ENCODE measurements around the gene KDELR1.

Gene KDELR1

GRCh38 chr19:48373567-48373966 is 17.8 kb downstream of the KDELR1 start:
- no peak for TF ChIP-seq TAF1 (IDR thresholded peaks at IDR 0.05; ENCODE audit: borderline replicate concordance, insufficient read depth, low read length)
- no peak for TF ChIP-seq FOXP2 (optimal IDR thresholded peaks at IDR 0.05; ENCODE audit: borderline replicate concordance, extremely low read depth, extremely low read length, insufficient read depth)
- TF ChIP-seq REST (IDR thresholded peaks at IDR 0.05; ENCODE audit: insufficient read depth in 1 of 2, low read depth in 2 of 2, low read length in 2 of 2) = no peak
- TF ChIP-seq SIN3A (IDR thresholded peaks at IDR 0.05; ENCODE audit: borderline replicate concordance, insufficient read depth, low read length) = no peak
- no peak for TF ChIP-seq POLR2AphosphoS5 (IDR thresholded peaks at IDR 0.05; ENCODE audit: low read depth, low read length)

GRCh38 chr19:48372904-48373303 is 18.4 kb downstream of the KDELR1 start:
- TF ChIP-seq REST (IDR thresholded peaks at IDR 0.05; ENCODE audit: insufficient read depth in 1 of 2, low read depth in 2 of 2, low read length in 2 of 2) (no peak), FOXP2 (optimal IDR thresholded peaks at IDR 0.05; ENCODE audit: borderline replicate concordance, extremely low read depth, extremely low read length, insufficient read depth) (no peak), SIN3A (IDR thresholded peaks at IDR 0.05; ENCODE audit: borderline replicate concordance, insufficient read depth, low read length) (no peak), TAF1 (IDR thresholded peaks at IDR 0.05; ENCODE audit: borderline replicate concordance, insufficient read depth, low read length) (no peak), POLR2AphosphoS5 (IDR thresholded peaks at IDR 0.05; ENCODE audit: low read depth, low read length) (no peak)

GRCh38 chr19:48371367-48371766 is 20.0 kb downstream of the KDELR1 start:
- TF ChIP-seq FOXP2 (optimal IDR thresholded peaks at IDR 0.05; ENCODE audit: borderline replicate concordance, extremely low read depth, extremely low read length, insufficient read depth) (no peak), SIN3A (IDR thresholded peaks at IDR 0.05; ENCODE audit: borderline replicate concordance, insufficient read depth, low read length) (no peak), TAF1 (IDR thresholded peaks at IDR 0.05; ENCODE audit: borderline replicate concordance, insufficient read depth, low read length) (no peak), REST (IDR thresholded peaks at IDR 0.05; ENCODE audit: insufficient read depth in 1 of 2, low read depth in 2 of 2, low read length in 2 of 2) (no peak), POLR2AphosphoS5 (IDR thresholded peaks at IDR 0.05; ENCODE audit: low read depth, low read length) (no peak)

- TF ChIP-seq SIN3A (IDR thresholded peaks at IDR 0.05; ENCODE audit: borderline replicate concordance, insufficient read depth, low read length) = no peak
- no peak for TF ChIP-seq FOXP2 (optimal IDR thresholded peaks at IDR 0.05; ENCODE audit: borderline replicate concordance, extremely low read depth, extremely low read length, insufficient read depth)
- TF ChIP-seq TAF1 (IDR thresholded peaks at IDR 0.05; ENCODE audit: borderline replicate concordance, insufficient read depth, low read length) = no peak
- no peak for TF ChIP-seq POLR2AphosphoS5 (IDR thresholded peaks at IDR 0.05; ENCODE audit: low read depth, low read length)
- TF ChIP-seq REST (IDR thresholded peaks at IDR 0.05; ENCODE audit: insufficient read depth in 1 of 2, low read depth in 2 of 2, low read length in 2 of 2) = no peak
Measured at GRCh38 chr19:48370955-48371354, 20.4 kb downstream of the KDELR1 start.

GRCh38 chr19:48368936-48369335 is 22.4 kb downstream of the KDELR1 start:
- TF ChIP-seq TAF1 (IDR thresholded peaks at IDR 0.05; ENCODE audit: borderline replicate concordance, insufficient read depth, low read length) = no peak
- TF ChIP-seq POLR2AphosphoS5 (IDR thresholded peaks at IDR 0.05; ENCODE audit: low read depth, low read length) = no peak
- TF ChIP-seq REST (IDR thresholded peaks at IDR 0.05; ENCODE audit: insufficient read depth in 1 of 2, low read depth in 2 of 2, low read length in 2 of 2) = no peak
- no peak for TF ChIP-seq SIN3A (IDR thresholded peaks at IDR 0.05; ENCODE audit: borderline replicate concordance, insufficient read depth, low read length)
- TF ChIP-seq FOXP2 (optimal IDR thresholded peaks at IDR 0.05; ENCODE audit: borderline replicate concordance, extremely low read depth, extremely low read length, insufficient read depth) = no peak

Data from PFSK-1 (cell line).